Activated CD4-positive, CD25-positive, alpha-beta regulatory T cell treated with anti-CD3 and anti-CD28 coated beads, Interleukin-2, amount 50 U/mL, for 72 hours (primary cell): ENCODE measurements around the gene OR8G1.
"Not testable (repeated sequence)": the region's sequence is repeated elsewhere in the genome, so short reads cannot be mapped to it uniquely, and the experiment has no call there.

Experiments used
- DNase-seq: peaks from one replicate; pipeline ENCODE4 v3.0.0; 2021

OR8G1 gene

DNA sequence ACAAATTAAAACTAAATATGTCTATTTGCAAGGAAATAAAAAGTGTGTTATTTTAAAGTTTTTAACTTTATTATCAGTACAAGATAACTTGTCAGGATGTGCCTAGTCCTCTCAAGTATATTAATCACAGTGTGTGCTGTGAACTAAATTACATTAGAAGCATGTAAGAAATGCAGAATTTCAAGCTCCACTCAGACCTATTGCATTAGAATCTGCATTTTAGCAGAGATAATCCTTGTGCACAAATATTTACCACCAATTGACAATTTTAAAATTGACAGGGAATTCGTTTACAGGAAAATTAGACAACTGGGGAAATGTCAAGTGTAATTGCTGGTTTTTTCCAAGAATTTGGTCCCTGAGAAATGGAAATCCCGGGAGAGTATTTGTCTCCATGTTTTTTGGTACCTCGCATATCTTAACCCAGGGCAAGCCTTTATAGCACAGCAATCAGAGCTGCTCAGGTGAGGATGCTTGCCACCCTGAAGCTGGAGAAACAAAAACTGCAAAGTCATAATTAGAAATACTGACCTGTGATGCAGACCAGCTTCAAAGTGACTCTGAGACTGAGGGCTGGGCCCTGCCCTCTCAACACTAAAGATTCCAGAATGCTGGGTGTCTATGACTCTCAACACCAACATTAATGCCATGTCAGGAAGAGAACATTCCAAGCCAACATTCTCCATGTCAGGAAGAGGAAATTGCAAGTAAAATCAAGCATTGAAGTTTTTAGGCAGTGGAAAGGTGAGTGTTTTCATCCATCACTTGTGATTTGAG lies at the start of gene OR8G1:
OR8G1 (plus strand) TSS at position 475 of the 777 bp plus-strand sequence. CDS start 8,581 bp downstream, outside the sequence.
- DNase-seq: no peak

DNA sequence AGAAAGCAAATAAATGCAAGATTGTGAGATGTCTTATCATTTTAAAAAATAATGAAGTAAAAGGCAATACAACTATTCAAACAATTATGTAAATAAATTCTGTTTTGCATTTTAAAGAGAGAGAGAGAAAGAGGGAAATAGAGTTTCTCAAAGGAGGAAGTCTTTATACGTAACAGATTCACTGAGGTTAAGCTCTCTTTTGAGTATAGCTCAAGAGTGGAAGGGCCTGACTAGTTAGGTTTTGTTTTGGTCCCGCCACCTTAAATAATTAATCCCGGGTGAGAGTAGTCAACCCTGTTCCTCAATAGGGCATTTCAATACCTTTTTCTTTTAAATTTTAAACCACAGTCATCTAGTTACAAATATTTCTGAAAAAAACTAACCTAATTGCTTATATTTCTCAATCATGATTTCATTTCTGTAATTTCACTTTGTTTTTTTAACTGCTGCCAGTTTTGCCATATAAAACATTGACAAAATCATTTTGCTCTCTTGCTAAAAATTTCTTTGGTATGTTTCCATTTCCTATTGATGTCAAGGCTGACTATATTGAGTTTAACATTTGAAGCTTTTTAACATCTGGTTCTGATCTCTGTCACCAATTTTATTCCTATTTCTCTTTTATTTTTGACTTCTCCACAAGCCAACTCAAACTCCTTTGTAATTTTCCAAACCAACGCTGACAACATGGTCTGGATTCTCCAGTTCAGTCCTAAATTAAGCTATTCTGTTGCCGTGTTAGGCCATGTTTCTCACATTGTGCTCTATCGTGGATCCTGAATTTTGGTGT lies 47.5 kb upstream of the OR8G1 start:
- DNase-seq: no peak

DNA sequence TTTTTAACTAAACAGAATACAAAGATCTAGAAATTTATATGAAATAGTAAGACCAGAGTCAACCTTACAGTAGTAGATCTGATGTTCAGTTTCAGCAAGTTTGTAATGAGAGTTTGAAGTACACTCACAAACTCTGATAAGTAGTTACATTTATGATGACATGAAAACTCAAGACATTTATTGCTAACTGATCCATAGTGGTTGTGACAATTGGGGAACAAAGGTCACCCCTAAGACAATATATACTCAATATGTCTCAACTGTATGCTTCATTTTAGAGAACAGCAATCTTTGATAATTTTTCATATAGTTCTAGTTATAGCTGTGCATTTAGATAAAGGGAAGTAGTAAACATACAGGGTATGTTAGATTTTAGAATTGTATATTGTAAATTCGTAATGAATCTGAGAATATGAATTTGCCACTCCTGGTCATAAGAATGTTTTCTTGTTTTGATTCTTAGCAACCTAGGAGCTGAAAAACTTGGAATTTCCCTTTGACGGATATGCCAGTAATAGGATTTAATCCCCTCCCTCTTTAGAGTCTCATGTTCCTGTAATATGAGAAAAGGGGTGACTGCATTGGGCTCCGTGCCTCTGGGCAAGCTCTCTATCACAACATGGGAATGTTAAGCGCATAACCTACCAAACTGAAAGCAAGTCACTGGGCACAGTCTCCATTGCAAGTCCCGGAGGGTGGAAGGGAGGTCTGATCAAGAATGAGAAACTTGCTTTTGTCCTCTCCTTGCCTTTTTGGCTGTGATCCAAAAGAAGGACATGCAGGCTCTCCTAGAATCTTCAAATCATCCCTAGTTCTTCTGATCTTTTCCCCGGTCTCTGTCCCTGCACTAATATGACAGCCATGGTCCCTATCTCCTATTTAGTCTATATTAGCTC lies 46.4 kb upstream of the OR8G1 start:
- DNase-seq: no peak

GRCh38 chr11:124195189-124195734 lies 45.6 kb upstream of the OR8G1 start:
- no peak for DNase-seq

DNA sequence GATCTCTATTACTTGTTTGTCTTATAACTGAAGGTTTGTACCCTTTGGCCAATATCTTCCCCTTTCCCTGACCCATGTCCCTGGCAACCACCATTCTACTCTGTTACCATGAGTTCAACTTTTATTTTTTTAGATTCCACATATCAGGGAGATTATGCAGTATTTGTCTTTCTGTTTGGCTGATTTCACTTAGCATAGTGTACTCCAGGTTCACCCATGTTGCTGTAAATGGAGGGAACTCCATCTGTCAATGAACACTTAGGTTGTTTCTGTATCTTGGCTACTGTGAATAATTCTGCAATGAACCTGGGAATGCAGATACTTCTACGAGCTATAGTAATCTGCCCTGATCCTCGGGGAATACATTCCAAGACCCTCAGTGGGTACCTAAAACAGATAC lies 42.9 kb upstream of the OR8G1 start:
- no peak for DNase-seq

GRCh38 chr11:124198897-124199296 lies 42.0 kb upstream of the OR8G1 start:
- no peak for DNase-seq

GRCh38 chr11:124199702-124200101 lies 41.2 kb upstream of the OR8G1 start:
- DNase-seq: no peak

DNA sequence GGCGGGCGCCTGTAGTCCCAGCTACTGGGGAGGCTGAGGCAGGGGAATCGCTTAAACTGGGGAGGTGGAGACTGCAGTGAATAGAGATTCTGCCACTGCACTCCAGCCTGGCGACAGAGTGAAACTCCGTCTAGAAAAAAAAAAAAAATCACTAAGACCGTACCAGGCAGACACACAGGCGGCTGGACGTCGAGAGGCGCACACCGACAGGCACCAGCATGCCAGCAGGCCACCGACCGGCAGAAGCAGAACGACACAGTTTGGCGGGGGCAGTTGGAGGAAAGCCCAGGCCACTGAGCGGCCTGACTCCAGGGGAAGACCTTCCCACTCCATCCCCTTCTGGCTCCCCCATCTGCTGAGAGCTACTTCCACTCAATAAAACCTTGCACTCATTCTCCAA lies 40.2 kb upstream of the OR8G1 start:
- no peak for DNase-seq

DNA sequence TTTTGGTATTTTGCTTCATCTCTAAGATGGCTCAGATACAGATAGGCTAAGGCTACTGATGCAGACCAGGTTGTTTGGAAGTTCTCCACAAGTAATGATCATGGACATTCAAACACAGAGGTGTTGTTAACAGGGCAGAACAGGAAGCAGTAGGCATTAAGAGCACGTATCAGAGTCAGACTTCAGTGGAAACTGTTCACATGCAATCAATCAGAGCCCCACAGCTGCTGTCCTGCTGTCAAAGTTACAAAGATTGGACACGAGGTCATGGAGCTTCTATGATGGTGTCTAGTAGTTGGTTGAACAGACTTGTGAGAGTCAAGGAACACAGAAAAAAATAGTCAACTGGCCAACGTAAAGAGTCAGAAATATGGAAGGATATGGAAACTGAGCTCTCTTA lies 37.9 kb upstream of the OR8G1 start:
- no peak for DNase-seq

GRCh38 chr11:124204008-124204407 lies 36.9 kb upstream of the OR8G1 start:
- DNase-seq: no peak

- no peak for DNase-seq
These were observed 33.6 kb upstream of the OR8G1 start for GRCh38 chr11:124207102-124207792.

DNA sequence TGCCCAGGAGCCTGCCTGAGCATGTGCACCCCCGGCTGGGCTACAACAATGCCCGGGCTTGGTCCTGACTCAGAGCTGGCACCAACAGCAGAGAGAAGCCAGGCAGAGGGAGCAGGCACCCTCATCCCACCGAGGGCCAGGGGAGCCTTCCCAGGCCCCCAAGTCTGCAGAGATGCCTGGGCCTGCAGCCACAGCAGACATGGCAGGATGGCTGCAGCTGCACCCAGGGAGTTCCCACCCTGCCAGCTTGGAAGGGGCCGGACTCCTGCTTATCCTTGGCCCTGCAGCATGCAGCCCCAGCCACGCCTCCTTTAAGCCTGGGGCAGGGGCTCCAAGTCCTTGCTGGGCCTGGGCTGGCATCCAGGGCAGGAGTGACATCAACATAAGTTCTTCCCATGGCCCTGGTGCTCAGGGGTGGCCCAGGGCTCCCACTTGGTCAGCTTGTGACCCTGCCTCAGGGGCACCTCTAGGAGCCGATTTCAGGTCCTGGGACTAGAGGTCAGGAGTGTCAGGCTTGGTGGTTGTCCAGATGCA lies 31.0 kb upstream of the OR8G1 start:
- no peak for DNase-seq

- DNase-seq: no peak
These were observed 30.5 kb upstream of the OR8G1 start for GRCh38 chr11:124210421-124210820.

DNA sequence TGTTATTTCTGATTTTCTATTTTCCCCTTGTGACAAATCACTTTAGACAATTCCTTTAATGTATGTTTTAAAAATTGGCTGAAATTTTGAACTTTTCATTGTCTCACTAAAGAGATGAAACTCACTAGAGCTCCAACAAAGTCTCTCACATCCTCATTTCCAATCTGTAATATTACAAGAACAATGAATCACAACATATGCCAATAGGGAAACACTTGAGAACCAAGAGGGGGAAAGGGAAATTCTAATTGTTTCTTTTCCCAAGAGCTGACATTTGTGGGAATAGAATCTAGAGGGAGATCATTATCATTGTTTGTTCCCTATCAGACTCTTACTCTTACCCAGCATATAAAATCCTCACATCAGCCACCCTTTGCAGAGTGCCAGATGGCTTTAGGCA lies 29.6 kb upstream of the OR8G1 start:
- no peak for DNase-seq

- no peak for DNase-seq
These were observed 26.9 kb upstream of the OR8G1 start for GRCh38 chr11:124214027-124214426.

- no peak for DNase-seq
These were observed 21.8 kb upstream of the OR8G1 start for GRCh38 chr11:124219126-124219525.

DNA sequence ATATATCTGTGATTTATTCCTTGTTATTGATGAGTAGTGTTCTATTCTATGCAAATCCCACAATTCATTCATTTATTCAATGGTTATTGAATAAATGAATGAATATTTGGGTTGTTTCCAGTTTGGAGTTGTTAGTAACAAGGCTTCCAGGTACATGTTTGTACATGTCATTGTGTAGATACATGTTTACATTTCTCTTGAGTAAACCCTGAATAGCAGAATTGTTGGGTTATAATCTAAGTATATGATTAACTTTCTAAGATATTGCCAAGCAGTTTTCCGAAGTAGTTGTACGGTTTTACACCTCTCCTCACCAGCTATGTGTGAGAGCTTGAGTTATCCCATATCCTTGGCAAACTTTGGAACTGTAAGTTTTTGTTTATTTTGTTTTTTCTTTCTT lies 18.5 kb upstream of the OR8G1 start:
- DNase-seq: no peak

- DNase-seq: not testable (repeated sequence)
These were observed 16.1 kb upstream of the OR8G1 start for GRCh38 chr11:124224618-124225423.

- no peak for DNase-seq
These were observed 15.4 kb upstream of the OR8G1 start for GRCh38 chr11:124225471-124225870.

DNA sequence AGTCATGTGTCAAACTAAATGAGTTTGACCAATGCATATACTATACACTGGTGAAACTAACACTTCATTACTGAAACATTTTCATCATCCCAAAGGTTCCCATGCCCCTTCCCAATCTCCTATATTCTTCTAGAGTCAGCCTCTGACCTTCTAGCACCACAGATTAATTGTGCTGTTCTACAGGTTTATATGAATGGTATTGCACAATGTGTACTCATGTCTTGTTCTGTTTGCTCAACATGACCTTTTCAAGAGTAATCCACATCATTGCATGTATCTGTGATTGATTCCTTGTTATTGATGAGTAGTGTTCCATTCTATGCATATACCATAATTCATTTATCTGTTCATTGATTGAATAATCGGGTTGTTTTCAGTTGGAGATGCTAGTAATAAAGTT lies 7.5 kb upstream of the OR8G1 start:
- no peak for DNase-seq

- no peak for DNase-seq
These were observed 2.4 kb upstream of the OR8G1 start for GRCh38 chr11:124238512-124238911.
